Mesenchymal stem cell (in vitro differentiated cells and primary cell): ENCODE measurements around the gene NCEH1.
"Not testable (repeated sequence)": the region's sequence is repeated elsewhere in the genome, so short reads cannot be mapped to it uniquely, and the experiment has no call there.

ENCODE experiments used
- DNase-seq: peaks from one replicate; pipeline ENCODE4 v3.0.0-alpha.2; 2013
- H2AFZ ChIP-seq: one replicate; pipeline ENCODE4 v1.6.1; 2013; ENCODE audit warnings: low read depth, mild to moderate bottlenecking, control low read depth, inconsistent platforms, low read length, moderate library complexity
- H2AK5ac ChIP-seq: 2 replicates; pipeline ENCODE4 v1.6.1; 2013; ENCODE audit warnings: low read length, moderate library complexity, mild to moderate bottlenecking, inconsistent platforms; ENCODE audit not compliant: severe bottlenecking
- H2BK120ac ChIP-seq: one replicate; pipeline ENCODE4 v1.6.1; 2013; ENCODE audit warnings: low read depth, mild to moderate bottlenecking, inconsistent platforms, low read length, moderate library complexity
- H2BK12ac ChIP-seq, 2 experiments: one replicate each; pipeline ENCODE4 v1.6.1; 2013; ENCODE audit warnings: inconsistent platforms in 2 of 2, low read length in 2 of 2, mild to moderate bottlenecking in 2 of 2, moderate library complexity in 2 of 2, control low read depth in 1 of 2
- H2BK15ac ChIP-seq: one replicate; pipeline ENCODE4 v1.6.1; 2013; ENCODE audit warnings: mild to moderate bottlenecking, low read depth, inconsistent platforms; ENCODE audit not compliant: poor library complexity, severe bottlenecking
- H2BK5ac ChIP-seq: 2 replicates; pipeline ENCODE4 v1.6.1; 2013; ENCODE audit warnings: low read depth, mild to moderate bottlenecking, low read length, control low read depth, inconsistent platforms; ENCODE audit not compliant: poor library complexity, severe bottlenecking
- H3K14ac ChIP-seq, 2 experiments: one replicate each; pipeline ENCODE4 v1.6.1; 2013; ENCODE audit warnings: inconsistent platforms in 2 of 2, low read length in 2 of 2, control low read depth in 1 of 2, mild to moderate bottlenecking in 1 of 2, moderate library complexity in 1 of 2
- H3K18ac ChIP-seq, 2 experiments: one replicate each; pipeline ENCODE4 v1.6.1; 2013; ENCODE audit warnings: inconsistent platforms in 2 of 2, low read length in 2 of 2, control low read depth in 1 of 2, low read depth in 1 of 2, mild to moderate bottlenecking in 1 of 2
- H3K23ac ChIP-seq, 2 experiments: one replicate each; pipeline ENCODE4 v1.6.1; 2013; ENCODE audit warnings: inconsistent platforms in 2 of 2, low read length in 2 of 2, mild to moderate bottlenecking in 2 of 2, moderate library complexity in 2 of 2, control low read depth in 1 of 2
- H3K27ac ChIP-seq: 2 replicates; pipeline ENCODE4 v1.5.1; 2013; ENCODE audit warnings: mild to moderate bottlenecking, moderate library complexity, low read length, control low read depth, inconsistent platforms; ENCODE audit not compliant: poor library complexity, severe bottlenecking
- H3K27me3 ChIP-seq, 2 experiments: 2 replicates each; pipeline versions ENCODE4 v1.6.1 to v1.7.0; 2013; ENCODE audit warnings: low read length in 2 of 2, mild to moderate bottlenecking in 2 of 2, moderate library complexity in 2 of 2, control low read depth in 1 of 2, inconsistent platforms in 1 of 2; ENCODE audit not compliant: control insufficient read depth in 1 of 2, insufficient read depth in 1 of 2
- H3K36me3 ChIP-seq, 2 experiments: 2 replicates each; pipeline versions ENCODE4 v1.6.1 to v1.7.0; 2013; ENCODE audit warnings: low read length in 2 of 2, control low read depth in 1 of 2, inconsistent platforms in 1 of 2, low read depth in 1 of 2, mild to moderate bottlenecking in 1 of 2; ENCODE audit not compliant: insufficient read depth in 2 of 2, control insufficient read depth in 1 of 2
- H3K4ac ChIP-seq, 2 experiments: one replicate each; pipeline ENCODE4 v1.6.1; 2013; ENCODE audit warnings: inconsistent platforms in 2 of 2, low read length in 2 of 2, mild to moderate bottlenecking in 2 of 2, moderate library complexity in 2 of 2, control low read depth in 1 of 2, low read depth in 1 of 2
- H3K4me1 ChIP-seq: 2 replicates; pipeline ENCODE4 v1.6.1; 2013; ENCODE audit warnings: low read depth, low read length, control low read depth; ENCODE audit not compliant: control insufficient read depth, insufficient read depth
- H3K4me2 ChIP-seq: 2 replicates; pipeline ENCODE4 v1.6.1; 2013; ENCODE audit warnings: low read length, mild to moderate bottlenecking, inconsistent platforms; ENCODE audit not compliant: poor library complexity, severe bottlenecking
- H3K4me3 ChIP-seq, 2 experiments: 2 replicates each; pipeline versions ENCODE4 v1.5.1 to v1.7.0; 2013; ENCODE audit warnings: low read length in 2 of 2, mild to moderate bottlenecking in 2 of 2, control low read depth in 1 of 2, low read depth in 1 of 2; ENCODE audit not compliant: insufficient read depth in 1 of 2
- H3K79me1 ChIP-seq: replicated peaks from 2 replicates; pipeline ENCODE4 v1.6.1; 2013; ENCODE audit warnings: mild to moderate bottlenecking, control low read depth, low read length, inconsistent platforms; ENCODE audit not compliant: poor library complexity, severe bottlenecking
- H3K9ac ChIP-seq: 2 replicates; pipeline ENCODE4 v1.7.0; 2013; ENCODE audit warnings: mild to moderate bottlenecking, low read length, moderate library complexity
- H3K9me3 ChIP-seq: 2 replicates; pipeline ENCODE4 v1.7.0; 2013; ENCODE audit warnings: mild to moderate bottlenecking, low read length; ENCODE audit not compliant: control insufficient read depth
- H4K8ac ChIP-seq: one replicate; pipeline ENCODE4 v1.6.1; 2013; ENCODE audit warnings: inconsistent platforms, mild to moderate bottlenecking, low read length, moderate library complexity
- H4K91ac ChIP-seq: one replicate; pipeline ENCODE4 v1.6.1; 2013; ENCODE audit warnings: mild to moderate bottlenecking, low read length, inconsistent platforms
- WGBS: methylation state at CpG from one replicate; pipeline ENCODE4 v1.1.7; 2013; ENCODE audit warnings: mixed read lengths; 5-methylcytosine and 5-hydroxymethylcytosine counted together

The NCEH1 gene

DNA sequence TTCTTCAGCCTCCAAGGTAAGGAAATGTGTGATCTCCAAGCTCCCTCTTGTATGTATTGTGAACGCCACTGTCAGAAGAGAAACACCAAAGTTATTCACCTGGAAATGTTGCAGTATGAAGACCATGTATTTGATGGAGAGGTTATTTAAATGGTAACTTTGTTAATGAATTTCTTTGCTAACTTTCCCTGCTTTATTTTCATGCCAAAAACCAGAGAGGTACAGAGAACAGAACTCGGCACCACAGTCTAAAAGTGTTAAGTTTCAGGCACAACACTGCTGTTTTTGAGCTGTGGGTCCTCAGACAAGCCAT, 114.5 kb downstream of the NCEH1 start:
- H3K27ac ChIP-seq: peak overlapping the region; percentile 58
- no peak overlapping the region for H3K4me3 ChIP-seq
- no peak overlapping the region for H3K4ac ChIP-seq
- no peaks in the 10 kb centered on the region for H3K79me1 ChIP-seq
- no peak overlapping the region for H3K23ac ChIP-seq
- no peak overlapping the region for H2BK5ac ChIP-seq
- H4K91ac ChIP-seq: no peak overlapping the region
- H3K14ac ChIP-seq: no peak overlapping the region
- H2BK12ac ChIP-seq: no peak overlapping the region
- no peak overlapping the region for H2BK120ac ChIP-seq
- no peak overlapping the region for H4K8ac ChIP-seq
- H3K4me2 ChIP-seq: no peak overlapping the region
- no peaks in the 10 kb centered on the region for H3K36me3 ChIP-seq
- H3K9ac ChIP-seq: peak overlapping the region; percentile 86
- peak overlapping the region; percentile 85 for H2AK5ac ChIP-seq
- DNase-seq: no peak
- H2AFZ ChIP-seq: no peak overlapping the region
- WGBS: 59% methylated on average over 2 of the region's 2 CpGs
- H2BK15ac ChIP-seq: no peak overlapping the region
- peaks cover 17% of the 10 kb centered on the region for H3K4me1 ChIP-seq
- no peaks in the 10 kb centered on the region for H3K27me3 ChIP-seq
- no peak overlapping the region for H3K18ac ChIP-seq
- H3K9me3 ChIP-seq: no peaks in the 10 kb centered on the region

GRCh38 chr3:172595664-172596393, 115.0 kb downstream of the NCEH1 start:
- Histone ChIP-seq H3K4ac (no peak overlapping the region), H2AFZ (no peak overlapping the region), H3K9ac (peak overlapping the region; percentile 86), H3K4me3 (peak overlapping the region in 1 of 2 experiments; percentile 67), H3K23ac (no peak overlapping the region), H3K4me1 (peaks cover 17% of the 10 kb centered on the region), H3K9me3 (no peaks in the 10 kb centered on the region), H3K27me3 (no peaks in the 10 kb centered on the region), H2AK5ac (no peak overlapping the region), H2BK12ac (no peak overlapping the region), H2BK15ac (no peak overlapping the region), H4K91ac (no peak overlapping the region), H3K18ac (no peak overlapping the region), H3K14ac (no peak overlapping the region), H3K79me1 (no peaks in the 10 kb centered on the region), H3K36me3 (no peaks in the 10 kb centered on the region), H3K27ac (peak overlapping the region; percentile 91), H2BK120ac (no peak overlapping the region), H3K4me2 (peak overlapping the region; percentile 28), H2BK5ac (peak overlapping the region; percentile 89), H4K8ac (no peak overlapping the region)
- DNase-seq: peak; percentile 67
- 52% methylated on average over 5 of the region's 7 CpGs for WGBS

DNA sequence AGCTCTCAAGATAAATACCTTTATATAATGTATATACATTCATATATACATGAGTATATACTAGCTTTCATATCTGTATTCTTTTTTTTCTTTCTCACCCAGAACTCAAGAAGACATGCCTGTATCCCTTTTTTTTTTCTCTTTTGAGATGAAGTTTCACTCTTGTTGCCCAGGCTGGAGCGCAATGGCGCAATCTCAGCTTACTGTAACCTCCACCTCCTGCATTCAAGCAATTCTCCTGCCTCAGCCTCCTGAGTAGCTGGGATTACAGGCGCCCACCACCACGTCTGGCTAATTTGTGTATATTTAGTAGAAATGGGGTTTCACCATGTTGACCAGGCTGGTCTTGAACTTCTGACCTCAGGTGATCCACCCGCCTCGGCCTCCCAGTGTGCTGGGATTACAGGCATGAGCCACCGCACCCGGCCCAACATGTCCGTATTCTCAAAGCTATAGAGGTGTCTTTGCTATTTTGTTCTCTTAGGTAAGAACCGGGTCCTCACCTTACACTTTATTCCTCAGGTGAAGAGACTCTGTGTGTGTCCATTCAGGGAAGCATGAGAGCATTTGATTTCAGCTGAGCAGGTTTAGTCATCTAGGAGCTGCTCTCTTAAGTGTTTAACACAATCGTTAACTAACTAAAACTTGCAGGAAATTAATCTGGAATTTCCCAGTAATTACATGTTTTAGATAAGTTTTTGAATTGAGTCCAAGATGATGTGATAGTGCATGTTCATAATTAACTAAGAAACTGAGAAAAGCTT, 115.8 kb downstream of the NCEH1 start:
- not testable (repeated sequence) for H4K91ac ChIP-seq, H2AFZ ChIP-seq, H2AK5ac ChIP-seq, H3K27me3 ChIP-seq, H3K4ac ChIP-seq, H2BK5ac ChIP-seq, H2BK120ac ChIP-seq, H3K23ac ChIP-seq, H4K8ac ChIP-seq, H3K79me1 ChIP-seq, H3K14ac ChIP-seq, H3K36me3 ChIP-seq, H3K9me3 ChIP-seq, H3K4me2 ChIP-seq, H2BK15ac ChIP-seq, H2BK12ac ChIP-seq, H3K18ac ChIP-seq
- peak overlapping the region; percentile 87 for H3K27ac ChIP-seq
- H3K9ac ChIP-seq: peak overlapping the region; percentile 86
- DNase-seq: peak; percentile 7
- peaks cover 14% of the 10 kb centered on the region for H3K4me1 ChIP-seq
- WGBS: 93% methylated on average over 9 of the region's 11 CpGs
- H3K4me3 ChIP-seq: peak overlapping the region in 1 of 2 experiments; percentile 67

- Histone ChIP-seq H3K36me3 (no peaks in the 10 kb centered on the region), H3K18ac (no peak overlapping the region), H3K14ac (no peak overlapping the region), H3K4ac (no peak overlapping the region), H3K23ac (no peak overlapping the region), H2AFZ (no peak overlapping the region), H3K4me3 (no peak overlapping the region), H2BK120ac (no peak overlapping the region), H3K79me1 (no peaks in the 10 kb centered on the region), H2AK5ac (peak overlapping the region; percentile 30), H4K8ac (no peak overlapping the region), H3K27me3 (no peaks in the 10 kb centered on the region), H2BK12ac (no peak overlapping the region), H3K4me1 (peaks cover 14% of the 10 kb centered on the region), H4K91ac (no peak overlapping the region), H3K9me3 (no peaks in the 10 kb centered on the region), H2BK15ac (no peak overlapping the region), H2BK5ac (no peak overlapping the region), H3K27ac (no peak overlapping the region), H3K4me2 (no peak overlapping the region), H3K9ac (no peak overlapping the region)
- WGBS: 96% methylated on average over 11 of the region's 11 CpGs
- no peak for DNase-seq
Measured at GRCh38 chr3:172592898-172593669, 117.8 kb downstream of the NCEH1 start.
